ENCODE data around the gene ITPR1.

ITPR1 gene

DNA sequence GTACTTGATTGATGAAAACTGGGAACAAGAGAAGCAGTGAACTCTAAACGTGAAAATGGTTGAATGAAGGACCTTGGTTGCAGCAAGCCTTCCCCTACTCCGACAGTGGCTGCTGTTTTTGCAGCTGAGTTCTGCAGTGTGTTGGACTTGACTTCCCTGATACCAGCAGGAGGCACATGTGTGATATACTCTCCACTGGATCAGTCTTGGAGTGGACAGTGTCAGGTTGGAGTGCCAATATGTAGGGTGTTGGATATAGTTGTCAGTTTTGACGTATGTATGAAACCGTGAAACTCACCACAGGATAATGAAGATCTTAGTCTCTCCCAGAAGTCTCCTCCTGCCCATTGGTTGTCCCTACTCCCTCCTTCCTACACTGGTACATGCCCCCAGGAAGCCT, 106.5 kb downstream of the ITPR1 start:
- no peak for DNase-seq

DNA sequence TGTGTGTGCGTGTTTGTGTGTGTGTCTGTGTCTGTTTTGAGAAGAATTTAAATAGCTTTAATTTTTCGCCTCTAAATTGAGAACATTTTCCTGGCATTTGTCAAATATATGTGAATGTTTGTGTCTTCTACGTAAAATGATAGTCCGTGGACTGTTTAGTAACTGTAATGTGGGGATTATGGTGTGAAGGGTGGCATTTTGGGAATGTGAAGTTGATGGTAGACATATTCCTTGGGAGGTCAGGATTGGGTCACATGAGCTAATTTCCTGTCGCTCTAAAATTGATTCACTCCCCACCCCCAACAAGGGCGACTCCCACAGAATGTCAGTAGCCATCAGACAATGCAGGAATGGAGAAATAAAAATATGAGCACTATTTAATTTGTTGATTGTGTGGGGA, 107.3 kb downstream of the ITPR1 start:
- DNase-seq = no peak

DNA sequence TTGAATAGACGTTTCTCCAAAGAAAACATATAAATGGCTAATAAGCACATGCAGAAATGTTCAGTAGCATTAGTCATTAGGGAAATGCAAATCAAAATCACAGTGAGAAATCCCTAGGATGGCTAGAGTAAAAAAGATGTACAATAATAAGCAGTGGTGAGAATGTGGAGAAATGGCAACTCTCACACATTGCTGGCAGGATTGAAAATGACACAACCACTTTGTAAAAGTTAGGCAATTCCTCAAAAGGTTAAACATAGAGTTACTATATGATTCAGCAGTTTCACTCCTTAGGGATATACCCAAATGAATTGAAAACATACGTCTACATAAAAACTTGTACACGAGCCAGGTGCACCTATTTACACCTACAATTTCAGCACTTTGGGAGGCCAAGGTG, 108.7 kb downstream of the ITPR1 start:
- no peak for DNase-seq

DNA sequence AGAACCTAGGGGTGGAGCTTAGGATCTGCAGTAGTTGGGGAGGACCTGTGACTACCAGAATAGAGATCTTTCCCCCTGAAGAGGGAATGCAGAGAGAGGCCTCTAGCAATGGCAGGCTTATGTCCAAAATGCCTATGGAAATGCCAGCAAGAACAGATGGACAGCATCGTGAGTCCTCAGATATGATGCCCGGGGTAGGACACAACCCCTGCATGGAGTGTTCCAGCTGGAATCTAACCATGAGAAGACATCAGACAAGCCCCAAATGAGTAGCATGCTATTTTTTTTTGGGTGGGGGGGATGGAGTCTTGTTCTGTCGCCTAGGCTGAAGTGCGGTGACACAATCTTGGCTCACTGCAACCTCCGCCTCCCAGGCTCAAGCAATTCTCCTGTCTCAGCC, 111.5 kb downstream of the ITPR1 start:
- no peak for DNase-seq

DNA sequence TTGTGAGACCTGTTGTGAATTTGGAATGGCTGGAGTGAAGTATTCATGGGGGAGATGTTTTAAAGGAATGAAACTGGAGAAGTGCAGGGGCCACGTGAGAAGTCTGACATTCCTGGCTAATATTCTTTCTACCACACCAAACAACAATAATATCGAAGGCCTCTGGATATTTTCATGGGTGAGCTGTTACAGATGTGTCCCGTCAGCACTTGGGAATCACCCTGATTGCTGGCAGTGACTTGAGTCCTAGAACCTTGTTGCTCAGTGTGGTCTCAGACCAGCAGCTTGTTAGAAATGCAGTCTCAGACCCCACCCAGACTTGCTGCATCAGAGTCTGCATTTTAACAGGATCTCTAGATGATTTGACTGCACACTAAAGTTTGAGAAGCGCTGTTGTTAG, 113.8 kb downstream of the ITPR1 start:
- no peak for DNase-seq

DNA sequence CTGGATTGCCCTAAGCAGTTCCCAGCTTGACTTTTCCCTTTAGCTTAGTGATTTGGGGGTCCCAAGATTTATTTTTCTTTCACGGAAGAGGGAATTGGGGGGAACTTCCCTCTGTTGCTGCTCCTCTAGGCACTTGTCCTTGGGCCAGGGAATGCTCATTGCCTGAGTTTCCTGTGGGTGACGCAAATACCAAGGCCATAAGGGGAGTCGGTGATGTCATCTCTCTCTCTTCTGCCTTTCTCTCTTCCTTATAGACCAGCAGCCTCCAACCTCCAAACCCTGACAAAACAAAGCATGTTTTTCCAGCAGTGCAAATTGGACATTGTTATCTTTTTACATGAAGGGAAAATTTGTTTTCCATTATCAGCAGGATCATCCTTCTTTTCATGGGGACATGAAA, 120.2 kb downstream of the ITPR1 start:
- DNase-seq = no peak

DNA sequence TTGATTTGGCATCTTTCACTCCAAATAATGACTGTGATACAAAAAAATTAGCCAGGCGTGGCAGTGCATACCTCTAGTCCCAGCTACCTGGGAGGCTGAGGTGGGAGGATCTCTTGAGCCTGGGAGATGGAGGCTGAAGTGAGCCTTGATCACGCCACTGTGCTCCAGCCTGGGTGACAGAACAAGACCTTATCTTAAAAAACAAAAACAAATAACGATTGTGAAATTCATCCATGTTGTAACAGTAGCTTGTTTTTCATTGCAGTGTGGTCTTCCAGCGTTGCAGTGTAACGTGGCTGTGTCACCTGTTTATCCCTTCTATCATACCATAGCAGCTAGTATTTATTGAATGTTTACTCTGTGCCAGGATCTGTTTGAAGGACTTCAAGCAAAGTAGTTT, 120.9 kb downstream of the ITPR1 start:
- DNase-seq = no peak

DNA sequence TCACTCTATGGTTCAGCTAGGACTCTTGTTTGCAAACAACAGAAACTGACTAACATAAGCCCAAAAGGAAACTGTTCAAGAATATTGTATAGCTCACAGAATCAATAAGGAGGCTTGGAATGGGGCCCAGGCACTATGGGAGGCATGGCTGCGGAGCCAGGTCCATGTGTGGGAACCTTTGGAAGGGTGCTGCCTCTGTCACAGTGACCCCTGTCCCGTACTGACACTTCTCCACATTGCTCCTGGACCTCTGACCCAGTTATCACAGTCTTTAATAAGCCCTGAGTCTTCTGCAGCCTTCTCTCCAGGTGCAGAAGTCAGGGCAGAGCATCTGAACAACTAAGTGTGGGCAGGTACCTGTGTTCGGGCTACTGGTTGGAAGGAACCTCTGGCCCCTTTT, 121.8 kb downstream of the ITPR1 start:
- DNase-seq = no peak

DNA sequence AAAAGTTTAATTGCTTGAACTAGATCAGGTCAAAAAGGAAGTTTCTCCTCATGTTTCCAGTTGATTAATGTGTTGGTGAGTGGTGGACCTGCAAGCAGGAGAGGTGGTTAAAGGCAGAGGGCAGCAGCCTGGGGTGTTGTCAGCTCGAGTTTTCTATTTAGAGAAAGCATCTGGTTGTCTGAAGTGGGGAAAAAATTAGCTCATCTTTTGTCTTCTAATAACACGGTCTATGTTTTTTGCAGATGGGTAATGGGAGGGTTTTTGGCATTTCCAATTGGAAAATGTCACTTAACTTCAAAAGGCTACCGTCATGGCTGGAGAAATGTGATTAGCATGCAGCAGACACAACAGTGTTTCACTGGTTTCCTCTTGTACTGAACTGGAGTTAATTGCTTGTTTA, 122.6 kb downstream of the ITPR1 start:
- no peak for DNase-seq

DNA sequence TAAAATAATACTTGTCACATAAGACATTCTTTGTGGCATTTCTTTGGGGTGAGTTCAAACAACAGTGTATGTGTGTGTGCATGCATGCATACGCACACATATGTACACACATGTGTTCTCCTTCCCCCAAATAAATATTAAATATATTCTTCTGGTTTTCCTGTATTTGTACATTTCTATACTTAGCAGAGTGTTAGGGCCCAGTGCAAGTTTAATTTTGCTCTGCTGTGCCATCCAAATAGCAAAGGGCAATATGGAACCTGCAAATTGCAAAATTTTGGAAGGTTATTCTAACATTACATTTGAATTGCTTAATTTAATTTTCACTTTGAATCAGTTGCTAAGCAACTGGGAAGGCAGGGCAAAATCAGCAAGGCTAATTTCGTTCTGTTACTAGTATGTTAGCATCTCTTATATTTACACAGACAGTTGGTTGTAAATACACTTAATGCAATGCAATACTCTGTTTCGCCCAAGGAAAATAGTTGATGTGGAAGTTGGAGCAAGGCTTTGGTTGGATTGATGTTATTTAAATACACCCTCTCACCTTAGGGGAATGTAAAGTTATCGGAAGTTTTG, 130.4 kb downstream of the ITPR1 start:
- no peak for DNase-seq

DNA sequence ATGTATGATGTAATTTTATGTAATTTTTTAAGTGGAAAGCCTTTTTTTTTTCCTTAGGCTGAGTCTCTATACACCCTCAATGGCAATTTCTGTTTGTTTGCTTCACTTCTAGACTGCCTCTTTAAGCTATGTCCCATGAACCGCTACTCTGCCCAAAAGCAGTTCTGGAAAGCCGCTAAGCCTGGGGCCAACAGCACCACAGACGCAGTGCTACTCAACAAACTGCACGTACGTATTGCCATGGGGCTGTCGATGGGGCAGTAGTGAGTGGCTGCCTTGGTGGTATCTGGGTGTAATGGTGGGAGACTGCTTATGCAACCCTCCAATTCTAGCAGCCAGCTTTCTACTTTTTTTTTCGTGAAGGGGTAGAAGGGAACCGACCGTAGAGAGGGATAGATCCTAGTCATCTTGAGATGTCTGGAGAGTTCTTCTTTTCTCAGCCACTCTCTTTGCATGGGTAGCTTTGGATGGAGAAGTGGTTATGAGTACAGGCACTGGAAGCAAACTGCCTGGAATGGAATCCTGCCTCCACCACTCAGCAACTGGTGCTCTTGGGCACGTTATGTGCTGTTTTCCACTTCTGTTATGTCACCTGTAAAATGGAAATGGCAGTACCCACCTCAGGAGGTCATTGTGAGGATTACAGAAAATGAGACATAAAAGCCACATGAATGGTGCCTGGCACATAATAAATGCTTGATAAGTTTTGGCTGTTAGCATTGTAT, 134.7 kb downstream of the ITPR1 start:
- DNase-seq = no peak

DNA sequence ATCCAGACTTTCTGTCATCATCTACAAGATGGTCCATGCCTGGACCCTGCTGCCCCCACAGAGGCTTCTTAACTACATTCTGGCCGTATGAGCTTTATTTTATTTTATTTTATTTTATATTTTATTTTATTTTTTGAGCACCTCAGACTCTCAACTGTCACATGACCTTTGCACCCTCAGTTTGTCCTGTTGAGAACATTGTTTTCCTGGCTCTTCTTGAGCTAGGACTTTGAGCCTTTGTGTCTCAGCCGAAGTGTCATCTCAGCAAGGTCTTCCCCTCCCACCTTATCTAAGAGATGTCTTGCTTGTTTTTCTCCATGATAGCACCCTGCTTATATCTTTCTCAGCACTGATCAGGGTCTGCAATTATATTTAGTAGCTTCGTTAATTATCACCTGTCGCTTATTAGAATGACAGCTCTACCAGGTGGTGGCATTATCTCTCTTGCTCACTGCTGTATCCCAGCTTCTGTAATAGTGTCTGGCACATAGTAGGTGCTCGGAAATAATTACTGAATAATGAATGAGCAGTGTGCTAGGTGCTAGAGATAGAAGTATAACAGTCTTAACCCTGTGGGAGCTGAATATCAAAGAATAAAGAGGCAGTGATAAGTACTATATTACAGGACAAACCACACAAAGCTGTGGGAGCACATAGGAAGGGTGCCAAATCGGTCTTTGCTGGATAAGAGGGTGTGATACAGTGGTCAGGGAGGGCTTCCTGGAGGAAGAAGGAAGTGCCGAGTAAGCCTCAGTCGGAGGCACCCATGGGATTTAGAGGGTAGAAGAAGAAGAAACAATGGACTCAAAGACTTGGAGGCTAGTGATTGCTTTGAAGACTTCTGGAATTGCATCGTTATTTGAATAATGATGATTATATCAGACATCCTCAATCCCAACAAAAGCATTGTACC, 136.2 kb downstream of the ITPR1 start:
- DNase-seq = no peak

DNA sequence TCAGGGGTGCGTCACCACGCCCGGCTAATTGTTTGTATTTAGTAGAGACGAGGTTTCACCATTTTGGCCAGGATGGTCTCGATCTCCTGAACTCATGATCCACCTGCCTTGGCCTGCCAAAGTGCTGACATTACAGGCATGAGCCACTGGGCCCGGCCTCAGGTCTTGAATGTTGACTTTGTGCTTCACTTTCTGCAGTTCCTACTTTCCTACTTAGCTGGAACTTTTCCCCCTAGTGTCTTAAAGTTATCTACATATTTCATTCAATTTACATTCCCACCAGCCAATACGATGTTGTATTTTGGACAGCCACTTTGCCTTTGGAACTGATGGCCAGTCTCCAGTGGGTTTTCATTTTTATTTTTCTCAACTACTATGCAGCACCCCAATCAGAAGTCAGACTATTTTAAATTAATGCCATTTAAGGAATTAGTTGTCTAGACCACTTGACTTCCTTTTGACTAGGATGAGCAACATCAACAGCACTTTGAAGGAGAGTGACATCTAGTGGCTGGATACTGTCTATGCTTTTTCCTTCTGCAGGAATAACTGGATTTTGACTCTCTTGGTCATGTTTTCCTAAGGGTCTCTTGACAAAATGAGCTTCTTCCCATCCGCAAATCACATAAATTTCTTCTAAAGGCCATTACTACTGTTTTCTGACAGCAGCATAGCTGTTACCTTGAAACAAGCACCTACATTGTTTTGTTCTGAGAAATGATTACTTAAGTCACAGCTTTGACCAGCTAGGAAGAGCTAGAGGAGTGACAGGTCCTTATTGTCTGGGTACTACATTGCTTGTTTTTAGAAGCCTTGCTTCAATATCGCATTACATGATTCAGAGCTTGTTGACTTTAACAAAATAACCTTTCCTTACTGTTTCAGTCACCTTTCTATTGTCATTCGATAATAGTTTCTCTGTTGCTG, 140.2 kb downstream of the ITPR1 start:
- DNase-seq = no peak

DNA sequence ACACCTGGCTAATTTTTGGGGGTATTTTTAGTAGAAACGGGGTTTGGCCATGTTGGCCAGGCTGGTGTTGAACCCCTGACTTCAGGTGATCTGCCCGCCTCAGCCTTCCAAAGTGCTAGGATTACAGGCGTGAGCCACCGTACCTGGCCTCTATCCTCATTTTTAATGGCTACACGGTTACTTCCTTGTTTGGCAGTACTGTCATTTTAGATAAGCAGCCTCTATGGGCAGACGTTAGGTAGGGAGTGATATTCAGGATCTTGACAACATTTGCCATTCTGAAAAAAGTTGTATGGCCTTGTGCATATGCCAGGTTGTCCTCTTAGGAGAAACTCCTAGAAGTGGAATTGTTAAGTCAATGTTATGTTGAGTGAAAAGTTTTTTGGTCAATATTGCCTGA, 141.7 kb downstream of the ITPR1 start:
- DNase-seq = no peak

DNA sequence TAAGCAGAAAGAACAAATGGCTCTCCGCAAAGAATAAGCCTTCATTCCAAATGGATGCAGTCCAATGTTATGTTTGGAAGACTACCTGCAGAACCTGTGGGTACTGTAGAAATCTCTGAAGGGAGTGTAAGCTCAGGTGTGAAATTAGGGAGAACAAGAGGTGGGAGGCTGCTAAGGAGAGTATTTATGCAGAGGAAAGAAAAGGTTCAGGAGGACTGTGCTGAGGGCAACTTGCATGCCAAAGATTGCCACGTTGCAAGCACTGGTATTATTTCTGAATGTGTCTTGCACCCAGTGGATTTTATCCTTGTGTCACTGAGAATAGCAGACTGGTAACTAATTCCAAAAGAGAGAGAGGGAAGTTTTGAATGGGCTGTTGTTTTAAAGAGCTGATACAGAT, 144.1 kb downstream of the ITPR1 start:
- no peak for DNase-seq

DNA sequence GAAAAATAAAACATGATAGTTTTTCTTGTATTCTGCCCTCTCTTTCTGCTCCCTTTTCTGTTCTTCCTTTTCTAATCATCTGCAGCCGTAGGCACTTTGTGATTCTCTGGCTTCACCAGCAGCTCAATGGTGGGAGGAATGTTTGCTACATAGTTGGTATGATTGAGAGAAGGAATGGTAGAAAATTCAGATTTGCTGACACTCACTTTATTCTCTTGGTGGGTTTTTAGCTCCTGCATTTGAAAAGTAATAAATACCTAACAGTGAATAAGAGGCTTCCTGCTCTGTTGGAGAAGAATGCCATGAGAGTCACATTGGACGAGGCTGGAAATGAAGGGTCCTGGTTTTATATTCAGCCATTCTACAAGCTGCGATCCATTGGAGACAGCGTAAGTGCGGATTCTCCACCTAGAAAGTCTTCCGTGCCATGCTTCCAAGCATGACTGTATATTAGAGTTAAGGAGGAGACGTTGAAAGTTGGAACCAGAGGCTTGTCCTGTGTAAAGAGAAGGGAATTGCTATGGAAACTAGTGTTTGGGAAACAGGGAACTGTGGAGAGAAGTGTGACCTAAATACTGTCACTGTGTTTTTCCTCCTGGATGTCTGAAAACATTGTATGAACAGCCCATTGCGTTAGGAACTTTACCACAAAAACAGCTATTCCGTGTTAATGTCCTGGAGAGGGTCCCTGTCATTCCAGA, 148.9 kb downstream of the ITPR1 start:
- DNase-seq = no peak

DNA sequence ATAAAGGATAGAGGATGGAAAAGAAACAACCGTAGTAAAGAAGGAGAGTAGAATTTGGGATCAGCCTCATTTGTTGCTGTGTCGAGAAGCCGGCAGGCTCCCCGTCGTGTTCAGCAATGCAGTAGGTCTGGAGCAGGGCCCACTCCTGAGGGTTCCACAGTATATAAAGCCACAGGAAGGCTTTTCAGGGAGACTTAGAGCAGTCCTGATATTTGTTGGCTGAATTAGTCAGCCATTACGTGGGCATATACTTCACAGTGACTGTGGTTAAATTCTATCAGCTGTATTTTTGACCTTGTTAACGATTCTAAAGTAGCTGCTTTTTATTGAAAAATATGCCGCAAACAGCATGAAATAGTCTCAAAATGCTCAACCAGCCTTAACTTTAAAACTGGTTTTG, 149.5 kb downstream of the ITPR1 start:
- DNase-seq = no peak

DNA sequence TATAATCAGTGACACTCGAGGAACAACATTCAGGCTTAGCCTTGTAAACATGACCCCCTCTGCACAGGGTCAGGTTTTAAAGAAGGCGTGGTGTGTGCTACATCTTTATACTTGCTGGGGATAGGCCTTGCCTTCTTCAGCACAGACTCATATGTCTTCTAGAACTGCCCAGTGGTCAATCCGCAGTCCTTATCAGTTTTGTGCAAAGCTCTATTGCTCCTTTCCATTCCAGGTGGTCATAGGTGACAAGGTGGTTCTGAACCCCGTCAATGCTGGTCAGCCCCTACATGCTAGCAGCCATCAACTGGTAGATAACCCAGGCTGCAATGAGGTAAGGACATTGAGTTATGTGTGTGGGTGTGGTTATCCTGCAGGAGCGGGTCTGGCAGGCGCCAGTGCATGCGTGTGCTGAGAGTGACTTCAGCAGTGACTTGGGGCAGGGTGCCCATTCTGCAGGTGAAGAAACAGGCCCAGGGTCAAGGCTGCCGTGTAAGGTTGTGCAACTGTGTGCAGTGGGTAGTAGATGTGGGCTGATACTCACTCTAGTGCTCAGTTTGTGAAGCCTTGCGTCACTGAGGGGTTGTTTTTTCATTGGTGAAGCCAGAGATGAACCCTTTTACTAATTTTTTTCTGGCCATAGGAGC, 150.9 kb downstream of the ITPR1 start:
- no peak for DNase-seq

DNA sequence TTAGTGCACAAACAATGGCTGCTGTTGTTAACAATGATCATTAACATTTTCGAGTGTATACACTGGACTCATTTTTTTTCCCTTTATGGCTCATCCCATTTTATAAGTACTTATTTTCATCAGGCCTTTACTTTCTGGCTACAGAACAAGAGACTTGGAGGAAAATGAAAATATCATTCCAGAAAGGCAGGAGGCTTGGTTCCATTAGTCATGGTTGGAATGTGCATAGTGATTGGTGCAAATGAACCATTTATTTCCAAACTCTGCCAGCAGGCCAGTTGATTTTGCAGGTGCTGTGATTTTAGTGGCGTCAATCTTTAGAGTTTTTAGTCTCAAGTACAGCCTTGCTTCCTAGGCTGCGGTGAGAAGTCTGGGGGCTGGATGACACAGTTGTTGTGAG, 151.8 kb downstream of the ITPR1 start:
- DNase-seq = no peak

DNA sequence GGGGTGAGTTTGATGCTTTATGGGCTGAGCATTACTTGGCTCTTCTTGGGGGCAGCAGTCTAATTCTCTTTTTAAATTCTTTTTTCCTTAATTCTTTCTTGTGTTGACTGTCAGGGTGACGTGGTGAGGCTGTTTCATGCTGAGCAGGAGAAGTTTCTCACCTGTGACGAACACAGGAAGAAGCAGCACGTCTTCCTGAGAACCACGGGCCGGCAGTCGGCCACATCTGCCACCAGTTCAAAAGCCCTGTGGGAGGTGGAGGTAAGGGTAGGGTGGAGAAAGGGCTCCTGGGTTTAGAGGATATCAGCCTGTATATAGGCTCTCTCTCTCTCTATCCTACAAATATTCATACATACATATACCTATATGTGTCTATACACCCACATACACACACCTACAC, 152.3 kb downstream of the ITPR1 start:
- DNase-seq = no peak

DNA sequence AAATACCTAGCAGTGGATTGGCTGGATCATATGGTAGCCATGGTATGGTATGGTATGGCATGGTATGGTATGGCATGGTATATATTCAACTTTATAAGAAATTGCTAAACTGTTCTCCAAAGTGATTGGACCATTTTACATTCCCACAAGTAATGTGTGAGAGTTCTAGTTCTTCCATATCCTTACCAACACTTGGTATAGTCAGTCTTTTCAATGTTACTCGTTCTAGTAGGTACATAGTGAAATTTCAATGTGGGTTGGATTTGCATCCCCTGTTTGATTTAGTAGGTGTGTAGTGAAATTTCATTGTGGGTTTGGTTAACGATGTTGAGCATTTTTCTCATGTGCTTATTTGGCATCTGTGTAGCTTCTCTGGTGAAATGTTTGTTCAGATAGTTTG, 154.3 kb downstream of the ITPR1 start:
- no peak for DNase-seq
